ENCODE data around the gene NDUFS3. TPM values are rescaled to one million over a fixed set of nuclear protein-coding genes. Genes with fewer than 3 reads are reported as not detected.
"Not testable (repeated sequence)": the region's sequence is repeated elsewhere in the genome, so short reads cannot be mapped to it uniquely, and the experiment has no call there.

NDUFS3 gene
- total RNA-seq, 1 donor from 2014 or later: 132 TPM

DNA sequence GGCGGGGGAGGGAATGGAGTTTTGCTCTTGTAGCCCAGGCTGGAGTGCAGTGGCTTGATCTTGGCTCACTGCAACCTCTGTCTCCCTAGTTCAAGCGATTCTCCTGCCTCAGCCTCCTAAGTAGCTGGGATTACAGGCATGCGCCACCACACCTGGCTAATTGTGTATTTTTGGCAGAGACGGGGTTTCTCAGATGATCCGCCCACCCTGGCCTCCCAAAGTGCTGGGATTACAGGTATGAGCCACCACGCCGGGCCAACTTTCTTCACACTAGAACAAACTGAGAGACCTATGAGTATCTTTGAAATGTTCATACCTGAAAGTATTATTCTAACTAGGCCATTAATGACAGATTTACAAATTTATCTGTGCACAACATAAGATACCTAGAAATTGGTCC is 32.6 kb upstream of the NDUFS3 start:
- DNase-seq (ENCODE audit: low spot score); H3K9me3 Mint-ChIP-seq; H3K4me3 Mint-ChIP-seq (ENCODE audit: low read depth); intact Hi-C loops (cut with micrococcal nuclease); H3K27ac Mint-ChIP-seq; H3K27me3 Mint-ChIP-seq (ENCODE audit: low read depth): not testable (repeated sequence)
- H3K36me3 Mint-ChIP-seq (ENCODE audit: low read depth): peaks cover 29% of the 10 kb centered on the region
- peaks cover 32% of the 10 kb centered on the region for H3K4me1 Mint-ChIP-seq (ENCODE audit: low read depth)

DNA sequence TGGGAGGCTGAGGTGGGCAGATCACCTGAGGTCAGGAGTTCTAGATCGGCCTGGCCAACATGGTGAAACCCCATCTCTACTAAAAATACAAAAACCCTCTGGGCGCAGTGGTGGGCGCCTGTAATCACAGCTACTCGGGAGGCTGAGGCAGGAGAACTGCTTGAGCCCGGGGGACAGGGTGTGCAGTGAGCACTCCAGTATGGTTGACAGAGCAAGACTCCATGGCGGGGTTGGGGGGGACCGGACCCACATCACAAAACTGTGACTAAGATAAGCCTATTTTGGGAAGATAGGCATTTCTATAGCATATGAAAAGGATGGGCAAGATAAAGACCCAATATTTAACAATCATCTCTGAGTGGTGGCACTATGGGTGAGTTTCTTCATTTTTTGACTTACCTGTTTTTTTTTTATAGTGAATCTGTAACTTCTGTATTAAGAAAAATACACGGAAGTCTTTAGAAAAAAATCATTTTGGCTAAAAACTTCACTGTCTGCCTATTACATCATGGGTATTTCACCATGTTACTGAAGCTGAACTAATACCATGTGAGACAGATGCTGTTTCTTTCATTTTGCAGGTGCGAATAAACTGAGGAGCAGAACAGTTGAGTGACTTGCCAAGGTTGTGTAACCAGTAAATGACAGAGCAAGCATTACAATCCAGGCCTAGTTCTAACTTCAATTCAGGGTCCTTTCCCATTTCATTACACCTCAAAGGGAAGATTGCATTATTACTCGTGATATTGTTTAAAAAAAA is 28.4 kb upstream of the NDUFS3 start:
- Mint-ChIP-seq H3K9me3 (no peaks in the 10 kb centered on the region), H3K4me1 (ENCODE audit: low read depth) (peaks cover 36% of the 10 kb centered on the region), H3K27me3 (ENCODE audit: low read depth) (no peaks in the 10 kb centered on the region), H3K27ac (peak overlapping the region; percentile 66), H3K4me3 (ENCODE audit: low read depth) (peak overlapping the region; percentile 100), H3K36me3 (ENCODE audit: low read depth) (peaks cover 33% of the 10 kb centered on the region)
- intact Hi-C loops (cut with micrococcal nuclease): loop anchor here (5.0 to 10.0 kb wide), 2 partner anchors 64 to 123 kb away; partner anchors contain the start of gene PSMC3
- no peak for DNase-seq (ENCODE audit: low spot score)

DNA sequence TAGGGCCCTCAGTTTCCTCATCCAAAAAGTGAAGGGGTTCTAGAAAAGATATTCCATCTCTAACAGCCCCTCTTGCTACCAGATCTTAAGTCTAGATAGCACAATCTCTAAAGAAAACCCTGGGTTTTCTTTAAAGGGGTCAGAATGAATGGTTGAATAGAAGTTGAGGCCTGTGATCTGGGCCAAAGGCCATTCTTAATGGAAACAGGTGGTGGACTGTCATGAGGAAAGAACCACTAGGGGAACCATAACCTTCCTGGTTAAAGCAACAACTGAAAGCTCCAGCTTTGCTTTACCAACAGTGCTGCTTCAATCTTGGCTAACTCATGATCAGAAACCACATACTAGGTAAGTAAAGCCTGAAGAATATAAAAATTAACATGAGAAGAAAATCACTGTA is 27.8 kb upstream of the NDUFS3 start:
- H3K4me1 Mint-ChIP-seq (ENCODE audit: low read depth): peaks cover 36% of the 10 kb centered on the region

DNA sequence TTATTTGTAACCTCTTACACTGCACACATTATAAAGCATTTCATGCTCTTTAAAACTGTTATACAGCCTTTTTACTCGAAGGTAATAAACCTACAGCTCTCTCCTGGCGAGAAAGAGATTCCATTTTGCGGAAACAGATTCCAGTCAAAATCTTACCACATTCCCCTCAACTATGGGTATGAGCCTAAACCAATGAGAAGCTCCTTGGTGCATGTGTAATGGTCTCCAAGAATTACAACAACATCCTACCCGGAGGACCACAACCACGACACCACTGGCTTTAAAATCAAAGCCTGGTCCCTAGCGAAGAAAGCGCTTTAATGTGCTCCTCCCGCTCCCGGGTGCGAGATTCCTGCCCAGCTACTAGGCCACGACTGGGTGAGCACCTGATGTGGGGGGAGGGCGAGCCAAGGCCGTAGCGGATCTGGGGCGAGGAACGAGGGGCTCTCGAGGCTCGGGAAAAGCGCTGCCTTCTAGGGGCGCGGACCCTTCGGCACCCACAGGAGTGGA is 26.8 kb upstream of the NDUFS3 start:
- no peaks in the 10 kb centered on the region for H3K27me3 Mint-ChIP-seq (ENCODE audit: low read depth)
- peak overlapping the region; percentile 100 for H3K4me3 Mint-ChIP-seq (ENCODE audit: low read depth)
- peak overlapping the region; percentile 95 for H3K27ac Mint-ChIP-seq
- no peaks in the 10 kb centered on the region for H3K9me3 Mint-ChIP-seq
- H3K4me1 Mint-ChIP-seq (ENCODE audit: low read depth): peaks cover 34% of the 10 kb centered on the region
- DNase-seq (ENCODE audit: low spot score): peak; percentile 29
- peaks cover 31% of the 10 kb centered on the region for H3K36me3 Mint-ChIP-seq (ENCODE audit: low read depth)
- intact Hi-C loops (cut with micrococcal nuclease): loop anchor here (1.0 to 10.0 kb wide), 4 partner anchors 29 to 215 kb away; partner anchors contain the start of genes FNBP4 and PSMC3

More for the DNA sequence above, 27.8 kb upstream of the NDUFS3 start:
- DNase-seq (ENCODE audit: low spot score): no peak
- intact Hi-C loops (cut with micrococcal nuclease): loop anchor here (5.0 to 10.0 kb wide), 2 partner anchors 64 to 124 kb away; partner anchors contain the start of gene PSMC3
- H3K27ac Mint-ChIP-seq: peak overlapping the region; percentile 66
- peaks cover 33% of the 10 kb centered on the region for H3K36me3 Mint-ChIP-seq (ENCODE audit: low read depth)
- no peaks in the 10 kb centered on the region for H3K27me3 Mint-ChIP-seq (ENCODE audit: low read depth)
- H3K4me3 Mint-ChIP-seq (ENCODE audit: low read depth): peak overlapping the region; percentile 100
- H3K9me3 Mint-ChIP-seq: no peaks in the 10 kb centered on the region

DNA sequence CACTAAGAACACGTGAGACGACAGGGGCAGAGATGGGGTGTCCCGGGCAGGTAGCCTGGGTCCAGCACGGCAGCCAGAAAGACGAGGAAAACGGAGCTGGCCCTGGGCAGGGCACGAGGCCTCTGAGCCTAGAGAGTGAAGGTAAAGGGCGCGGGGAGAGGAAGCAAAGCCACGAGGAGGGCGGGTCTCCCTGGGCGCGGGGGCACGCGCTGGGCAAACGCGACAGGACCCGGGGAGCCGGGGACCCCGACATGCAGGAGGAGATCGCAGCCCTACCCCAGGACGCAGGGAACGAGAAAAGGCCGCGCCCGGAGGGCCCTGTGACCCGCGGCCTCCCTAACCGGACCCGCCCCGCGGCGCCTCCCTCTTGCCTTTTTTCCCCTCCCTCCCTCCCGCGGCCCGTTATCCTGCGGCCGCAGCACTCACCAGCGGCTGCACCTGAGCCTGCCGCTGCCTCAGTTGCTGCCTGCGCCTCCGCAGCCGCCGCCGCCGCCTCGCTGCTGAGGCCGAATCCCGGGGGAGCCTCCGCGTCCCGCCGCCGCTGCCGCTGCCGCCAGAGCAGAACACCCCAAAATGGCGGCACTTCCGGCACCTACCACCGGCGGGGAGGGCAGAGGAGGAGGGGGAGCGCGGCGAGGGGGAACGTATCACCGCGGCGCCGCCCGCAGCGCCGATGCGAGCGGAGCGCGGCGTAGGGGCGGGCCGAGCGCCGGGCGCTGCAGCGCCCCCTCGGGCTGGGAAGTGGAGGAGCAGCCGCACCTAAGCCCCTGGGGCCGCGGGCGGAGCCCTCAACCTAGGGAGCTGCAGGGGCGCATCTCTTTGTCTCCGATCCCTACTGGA is 26.1 kb upstream of the NDUFS3 start, which contains the start of gene CELF1:
Gene CELF1, minus strand, starts transcription at position 567 of the 840 bp plus-strand sequence. CDS start 53,609 bp downstream, outside the sequence.
- intact Hi-C loops (cut with micrococcal nuclease): loop anchor here (1.0 to 10.0 kb wide), 6 partner anchors 29 to 214 kb away; partner anchors contain the start of genes FNBP4, MTCH2 and PSMC3
- no peaks in the 10 kb centered on the region for H3K9me3 Mint-ChIP-seq
- peaks cover 31% of the 10 kb centered on the region for H3K4me1 Mint-ChIP-seq (ENCODE audit: low read depth)

DNA sequence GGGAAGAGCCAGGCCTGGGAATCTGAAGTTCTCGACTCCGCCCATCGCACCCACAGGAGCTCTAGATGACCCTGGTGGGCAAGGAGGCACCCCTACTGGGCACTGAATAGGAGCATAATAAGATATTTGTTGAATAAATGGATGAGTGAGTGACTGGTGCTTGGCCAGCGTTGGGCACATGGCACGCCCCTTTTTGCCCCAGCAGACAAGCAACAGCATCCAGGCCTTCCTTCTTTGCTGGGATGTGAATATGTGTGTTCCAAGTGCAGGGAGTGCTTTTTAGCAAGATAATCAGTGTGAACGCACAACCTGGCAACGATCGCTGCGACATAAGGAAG is 25.5 kb upstream of the NDUFS3 start:
- intact Hi-C loops (cut with micrococcal nuclease): loop anchor here (1.0 to 10.0 kb wide), 5 partner anchors 38 to 213 kb away; partner anchors contain the start of genes FNBP4, MTCH2 and PSMC3
- Mint-ChIP-seq H3K9me3 (no peaks in the 10 kb centered on the region), H3K36me3 (ENCODE audit: low read depth) (peaks cover 26% of the 10 kb centered on the region), H3K4me1 (ENCODE audit: low read depth) (peaks cover 28% of the 10 kb centered on the region), H3K27ac (peak overlapping the region; percentile 69), H3K27me3 (ENCODE audit: low read depth) (no peaks in the 10 kb centered on the region), H3K4me3 (ENCODE audit: low read depth) (peak overlapping the region; percentile 81)
- no peak for DNase-seq (ENCODE audit: low spot score)

More for the DNA sequence above, 26.1 kb upstream of the NDUFS3 start, which contains the start of gene CELF1:
- Mint-ChIP-seq H3K4me3 (ENCODE audit: low read depth) (peak within 1 kb of the TSS; percentile 100), H3K27ac (peak within 1 kb of the TSS; percentile 95), H3K27me3 (ENCODE audit: low read depth) (no peaks in the 10 kb centered on the region), H3K36me3 (ENCODE audit: low read depth) (peaks cover 30% of the 10 kb centered on the region)
- DNase-seq (ENCODE audit: low spot score): peak; percentile 92

DNA sequence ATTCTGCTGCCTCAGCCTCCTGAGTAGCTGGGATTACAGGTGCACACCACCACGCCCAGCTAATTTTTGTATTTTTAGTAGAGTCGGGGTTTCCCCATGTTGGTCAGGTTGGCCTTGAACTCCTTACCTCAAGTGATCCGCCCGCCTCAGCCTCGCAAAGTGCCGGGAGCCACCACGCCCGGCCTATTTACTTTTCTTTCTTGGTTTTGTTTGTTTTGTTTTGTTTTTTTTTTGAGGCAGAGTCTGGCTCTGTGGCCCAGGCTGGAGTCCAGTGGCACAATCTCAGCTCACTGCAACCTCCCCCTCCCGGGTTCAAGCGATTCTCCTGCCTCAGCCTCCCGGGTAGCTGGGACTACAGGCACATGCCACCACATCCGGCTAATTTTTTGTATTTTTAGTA is 21.9 kb upstream of the NDUFS3 start:
- H3K9me3 Mint-ChIP-seq; DNase-seq (ENCODE audit: low spot score); H3K27me3 Mint-ChIP-seq (ENCODE audit: low read depth); H3K27ac Mint-ChIP-seq; H3K4me3 Mint-ChIP-seq (ENCODE audit: low read depth); H3K36me3 Mint-ChIP-seq (ENCODE audit: low read depth); H3K4me1 Mint-ChIP-seq (ENCODE audit: low read depth): not testable (repeated sequence)
- intact Hi-C loops (cut with micrococcal nuclease): loop anchor here (10.0 kb wide), 1 partner anchor 58 kb away; no protein-coding TSS in a partner anchor

DNA sequence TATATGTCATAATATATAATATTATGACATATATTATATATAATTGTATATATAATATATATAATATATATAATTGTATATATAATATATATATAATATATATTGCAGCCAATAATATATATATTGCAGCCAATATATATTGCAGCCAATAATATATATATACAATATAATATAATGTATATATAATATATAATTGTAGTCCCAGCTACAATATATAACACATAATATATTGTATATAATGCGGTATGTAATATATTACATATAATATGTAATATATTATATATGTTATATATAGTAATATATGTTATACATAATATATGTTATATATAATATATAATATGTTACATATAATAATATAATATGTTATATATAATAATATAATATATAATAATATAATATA is 20.2 kb upstream of the NDUFS3 start:
- peaks cover 3% of the 10 kb centered on the region for H3K36me3 Mint-ChIP-seq (ENCODE audit: low read depth)
- peaks cover 11% of the 10 kb centered on the region for H3K4me1 Mint-ChIP-seq (ENCODE audit: low read depth)
- H3K27me3 Mint-ChIP-seq (ENCODE audit: low read depth): no peaks in the 10 kb centered on the region
- H3K4me3 Mint-ChIP-seq (ENCODE audit: low read depth): no peak overlapping the region
- intact Hi-C loops (cut with micrococcal nuclease): loop anchor here (10.0 kb wide), 1 partner anchor 56 kb away; no protein-coding TSS in a partner anchor
- H3K9me3 Mint-ChIP-seq: no peaks in the 10 kb centered on the region
- DNase-seq (ENCODE audit: low spot score): no peak
- H3K27ac Mint-ChIP-seq: no peak overlapping the region

DNA sequence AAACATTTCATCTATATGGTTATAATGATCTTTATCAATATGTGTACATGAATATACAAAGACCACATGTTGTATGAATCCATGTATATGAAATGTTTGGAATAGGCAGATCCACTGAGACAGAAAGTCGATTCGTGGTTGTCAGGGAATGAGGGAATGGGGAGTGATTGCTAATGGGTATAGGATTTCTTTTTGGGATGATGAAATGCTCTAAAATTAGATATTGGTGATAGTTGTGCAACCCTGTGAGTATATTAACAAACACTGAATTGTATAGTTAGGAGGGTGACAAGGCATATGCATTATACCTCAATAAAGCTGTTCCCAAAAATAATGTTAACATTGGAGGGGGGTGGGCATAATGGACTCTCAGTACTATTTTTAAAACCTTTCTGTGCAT is 18.4 kb upstream of the NDUFS3 start:
- H3K27me3 Mint-ChIP-seq (ENCODE audit: low read depth): no peaks in the 10 kb centered on the region
- intact Hi-C loops (cut with micrococcal nuclease): no loop called here
- no peak overlapping the region for H3K27ac Mint-ChIP-seq
- no peak overlapping the region for H3K4me3 Mint-ChIP-seq (ENCODE audit: low read depth)
- peaks cover 3% of the 10 kb centered on the region for H3K36me3 Mint-ChIP-seq (ENCODE audit: low read depth)
- H3K9me3 Mint-ChIP-seq: no peaks in the 10 kb centered on the region
- no peak for DNase-seq (ENCODE audit: low spot score)
- peaks cover 10% of the 10 kb centered on the region for H3K4me1 Mint-ChIP-seq (ENCODE audit: low read depth)

DNA sequence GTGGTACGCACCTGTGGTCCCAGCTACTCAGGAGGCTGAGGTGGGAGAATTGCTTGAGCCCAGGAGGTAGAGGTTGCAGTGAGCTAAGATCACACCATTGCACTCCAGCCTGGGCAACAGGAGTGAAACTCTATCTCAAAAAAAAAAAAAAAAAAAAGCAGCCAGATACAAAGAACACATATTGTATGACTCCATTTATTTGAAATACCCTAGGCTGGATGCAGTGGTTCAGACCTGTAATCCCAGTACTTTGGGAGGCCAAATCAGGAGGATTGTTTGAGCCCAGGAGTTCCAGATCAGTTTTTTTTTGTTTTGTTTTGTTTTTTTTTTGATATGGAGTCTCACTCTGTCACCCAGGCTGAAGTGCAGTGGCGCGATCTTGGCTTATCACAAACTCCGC is 16.5 kb upstream of the NDUFS3 start:
- H3K4me3 Mint-ChIP-seq (ENCODE audit: low read depth); intact Hi-C loops (cut with micrococcal nuclease); DNase-seq (ENCODE audit: low spot score); H3K9me3 Mint-ChIP-seq; H3K27me3 Mint-ChIP-seq (ENCODE audit: low read depth); H3K36me3 Mint-ChIP-seq (ENCODE audit: low read depth); H3K27ac Mint-ChIP-seq: not testable (repeated sequence)
- peaks cover 15% of the 10 kb centered on the region for H3K4me1 Mint-ChIP-seq (ENCODE audit: low read depth)

DNA sequence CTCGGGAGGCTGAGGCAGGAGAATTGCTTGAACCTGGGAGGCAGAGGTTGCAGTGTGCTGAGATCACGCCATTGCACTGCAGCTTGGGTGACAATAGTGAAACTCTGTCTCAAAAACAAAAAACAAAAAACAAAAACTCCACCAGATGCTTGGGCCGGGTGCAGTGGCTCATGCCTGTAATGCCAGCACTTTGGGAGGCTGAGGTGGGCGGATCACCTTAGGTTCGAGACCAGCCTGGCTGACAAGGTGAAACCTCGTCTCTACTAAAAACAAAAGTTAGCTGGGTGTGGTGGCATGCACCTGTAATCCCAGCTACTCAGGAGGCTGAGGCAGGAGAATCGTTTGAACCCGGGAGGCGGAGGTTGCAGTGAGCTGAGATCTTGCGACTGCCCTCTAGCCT is 14.5 kb upstream of the NDUFS3 start:
- DNase-seq (ENCODE audit: low spot score); H3K27me3 Mint-ChIP-seq (ENCODE audit: low read depth); intact Hi-C loops (cut with micrococcal nuclease); H3K36me3 Mint-ChIP-seq (ENCODE audit: low read depth); H3K27ac Mint-ChIP-seq; H3K9me3 Mint-ChIP-seq: not testable (repeated sequence)
- H3K4me1 Mint-ChIP-seq (ENCODE audit: low read depth): peaks cover 15% of the 10 kb centered on the region
- H3K4me3 Mint-ChIP-seq (ENCODE audit: low read depth): peak overlapping the region; percentile 49

DNA sequence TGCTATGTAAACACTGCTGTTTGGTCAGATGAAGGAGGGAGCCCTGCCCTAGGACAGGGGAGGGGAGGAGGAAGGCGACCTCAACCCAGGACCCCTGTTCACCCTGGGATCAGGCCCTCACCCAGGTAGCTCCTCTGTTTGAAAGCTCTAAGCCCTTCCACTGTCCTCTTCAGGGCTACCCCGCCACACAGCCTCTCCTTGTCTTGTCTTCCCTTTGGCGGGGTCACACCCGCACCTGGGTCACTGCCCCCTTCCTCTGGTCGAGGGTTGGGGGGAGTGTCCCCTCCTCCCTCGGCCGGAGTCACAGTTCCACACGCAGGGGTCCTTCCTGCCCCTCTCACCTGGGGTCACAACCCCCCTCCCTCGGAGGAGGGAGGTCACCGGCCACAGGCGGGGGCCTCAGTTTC is 13.9 kb upstream of the NDUFS3 start:
- Mint-ChIP-seq H3K9me3 (no peaks in the 10 kb centered on the region), H3K27ac (peak overlapping the region; percentile 76), H3K27me3 (ENCODE audit: low read depth) (no peaks in the 10 kb centered on the region), H3K4me1 (ENCODE audit: low read depth) (peaks cover 15% of the 10 kb centered on the region), H3K4me3 (ENCODE audit: low read depth) (peak overlapping the region; percentile 75), H3K36me3 (ENCODE audit: low read depth) (peaks cover 9% of the 10 kb centered on the region)
- DNase-seq (ENCODE audit: low spot score): no peak
- intact Hi-C loops (cut with micrococcal nuclease): no loop called here
